A549 (cell line): ENCODE results near the gene CNTN4. TPM values are rescaled to one million over a fixed set of nuclear protein-coding genes. Genes with fewer than 3 reads are reported as not detected.
"Not testable (repeated sequence)": the region's sequence is repeated elsewhere in the genome, so short reads cannot be mapped to it uniquely, and the experiment has no call there.

Source experiments
- ATAC-seq, 2 experiments: fragments of 200-7000 bp in 1 of 2; fragments of >200 bp in 1 of 2; cut with Nextera tagmentation in 1 of 2; cut with Tn5 transposase in 1 of 2; 3 replicates each; pipeline versions ENCODE4 v1.8.0 to v1.9.1; 2018 to 2020; ENCODE audit warnings: mild to moderate bottlenecking in 1 of 2, moderate library complexity in 1 of 2
- CTCF ChIA-PET: fragments of 300-600 bp; sonication (Branson Sonifier 250); formaldehyde crosslinking; extraction: SDS; loops from one replicate; lab custom pipeline; 2021; ENCODE audit warnings: antibody characterized with exemption, inconsistent platforms; lab: Yijun Ruan, JAX
- POLR2A ChIA-PET: fragments of 350-600 bp; formaldehyde crosslinking; extraction: SDS; loops from one replicate; lab custom pipeline; 2021; ENCODE audit warnings: antibody characterized with exemption, inconsistent platforms; lab: Yijun Ruan, JAX
- DNase-seq, 2 experiments: peaks; one replicate each; pipeline versions ENCODE4 v3.0.0 to v3.0.0-alpha.2; 2011 to 2016; ENCODE audit warnings: low read depth in 1 of 2, low spot score in 1 of 2
- FAIRE-seq: peaks from 2 replicates; lab custom pipeline; 2011; peaks lifted over from hg19 to GRCh38; lab: Jason Lieb, UNC
- H3K27ac ChIP-seq, 2 experiments: fragments of >200 bp; sonication (Bioruptor Twin); formaldehyde crosslinking; 3 replicates each; pipeline ENCODE4 v1.5.1; 2016 to 2017
- H3K4me1 ChIP-seq: fragments of >200 bp; sonication (Bioruptor Twin); formaldehyde crosslinking; 3 replicates; pipeline ENCODE4 v1.6.1; 2016
- H3K4me2 ChIP-seq: fragments of >200 bp; sonication (Bioruptor Twin); formaldehyde crosslinking; 3 replicates; pipeline ENCODE4 v1.6.1; 2016
- H3K4me3 ChIP-seq: fragments of >200 bp; sonication (Bioruptor Twin); formaldehyde crosslinking; 3 replicates; pipeline ENCODE4 v1.5.1; 2016
- H3K9me3 ChIP-seq: fragments of >200 bp; sonication (Bioruptor Twin); formaldehyde crosslinking; 3 replicates; pipeline ENCODE4 v1.6.1; 2016
- EHF ChIP-seq: fragments of 250-450 bp; sonication (Bioruptor Pico); IDR thresholded peaks from 2 replicates; pipeline ENCODE4 v1.5.0; 2020; ENCODE audit warnings: mild to moderate bottlenecking
- EHMT2 ChIP-seq: fragments of 200-600 bp; sonication (generic); IDR thresholded peaks from 2 replicates; pipeline ENCODE4 v1.6.1; 2016; ENCODE audit warnings: antibody characterized with exemption, low read depth, mild to moderate bottlenecking, moderate library complexity
- FOSB ChIP-seq: fragments of 250-450 bp; sonication (Bioruptor Pico); IDR thresholded peaks from 2 replicates; pipeline ENCODE4 v1.5.0; 2020; ENCODE audit warnings: mild to moderate bottlenecking, moderate library complexity
- GATA3 ChIP-seq: IDR thresholded peaks from 2 replicates; pipeline ENCODE4 v1.6.1; 2012; ENCODE audit warnings: borderline replicate concordance
- HDAC2 ChIP-seq: fragments of 200-600 bp; sonication (generic); IDR thresholded peaks from 2 replicates; pipeline ENCODE4 v1.6.1; 2016
- JUN ChIP-seq, 2 experiments: fragments of >200 bp; sonication (Bioruptor Twin); formaldehyde crosslinking; IDR thresholded peaks; 2 replicates in 1 of 2; 3 replicates in 1 of 2; pipeline ENCODE4 v1.6.1; 2016 to 2017
- POLR2AphosphoS2 ChIP-seq: conservative IDR thresholded peaks from 2 replicates; pipeline ENCODE4 v1.6.1; 2012; ENCODE audit warnings: low read length, improper control_type of control experiment, inconsistent platforms
- RFX5 ChIP-seq: fragments of 450-650 bp; IDR thresholded peaks from 2 replicates; pipeline ENCODE4 v1.7.1; 2014; ENCODE audit warnings: antibody characterized with exemption, mild to moderate bottlenecking, moderate library complexity
- SMC3 ChIP-seq: fragments of >200 bp; sonication (Bioruptor Twin); formaldehyde crosslinking; IDR thresholded peaks from 3 replicates; pipeline ENCODE4 v1.6.1; 2018; ENCODE audit warnings: inconsistent platforms
- TP53 ChIP-seq: fragments of 250-450 bp; sonication (Bioruptor Pico); IDR thresholded peaks from 2 replicates; pipeline ENCODE4 v1.5.0; 2021; ENCODE audit warnings: mild to moderate bottlenecking, moderate library complexity
- ZNF302 ChIP-seq: fragments of 250-450 bp; sonication (Bioruptor Pico); IDR thresholded peaks from 2 replicates; pipeline ENCODE4 v1.9.0; 2021; ENCODE audit warnings: inconsistent platforms, mild to moderate bottlenecking, moderate library complexity
- ZSCAN20 ChIP-seq: fragments of 250-450 bp; sonication (Bioruptor Pico); IDR thresholded peaks from 2 replicates; pipeline ENCODE4 v1.8.0; 2022; ENCODE audit warnings: mild to moderate bottlenecking, moderate library complexity
- WGBS: methylation state at CpG from one replicate; pipeline ENCODE4 v1.1.6; 2017; ENCODE audit errors: missing lambda C conversion rate; 5-methylcytosine and 5-hydroxymethylcytosine counted together
- polyA plus RNA-seq, 4 experiments: library from polyadenylated mRNA; depleted of rRNA in 3 of 4; stranded (reverse); fragments of >200 nt; fragmentation: RNase III in 1 of 4; extraction: RNeasy Plus Mini Kit Qiagen cat#74134 plus additional on column Dnase treatment in 1 of 4; gene quantifications; 2 replicates in 3 of 4; 3 replicates in 1 of 4; pipeline ENCODE4 v1.2.3, GENCODE V29; 2011 to 2017
- TF ChIP-seq, protein P1 (sequence below): fragments of 250-450 bp; sonication (Bioruptor Pico); IDR thresholded peaks from 2 replicates; pipeline ENCODE4 v1.5.0; 2020; ENCODE audit warnings: low read depth, mild to moderate bottlenecking, moderate library complexity
- TF ChIP-seq, protein P2 (sequence below): fragments of 150-350 bp; IDR thresholded peaks from 2 replicates; pipeline ENCODE4 v1.6.1; 2014; ENCODE audit warnings: low read depth, mild to moderate bottlenecking, low read length
- TF ChIP-seq, protein P3 (sequence below): IDR thresholded peaks from 2 replicates; pipeline ENCODE4 v1.6.1; 2012; ENCODE audit warnings: low read depth, borderline replicate concordance
- TF ChIP-seq, protein P4 (sequence below): fragments of >200 bp; sonication (Bioruptor Twin); formaldehyde crosslinking; IDR thresholded peaks from 2 replicates; pipeline ENCODE4 v1.6.1; 2016
- TF ChIP-seq, protein P5 (sequence below): fragments of 250-450 bp; sonication (Bioruptor Pico); IDR thresholded peaks from 2 replicates; pipeline ENCODE4 v1.5.0; 2021; ENCODE audit warnings: mild to moderate bottlenecking, moderate library complexity, borderline replicate concordance
- TF ChIP-seq, protein P6 (sequence below): fragments of >200 bp; sonication (Bioruptor Twin); formaldehyde crosslinking; IDR thresholded peaks from 3 replicates; pipeline ENCODE4 v1.5.1; 2016

Gene CNTN4
- polyA plus RNA-seq, 2 of the 4 experiments (the other 2 are of a cell fraction): 0.03 TPM; not detected in 1

DNA sequence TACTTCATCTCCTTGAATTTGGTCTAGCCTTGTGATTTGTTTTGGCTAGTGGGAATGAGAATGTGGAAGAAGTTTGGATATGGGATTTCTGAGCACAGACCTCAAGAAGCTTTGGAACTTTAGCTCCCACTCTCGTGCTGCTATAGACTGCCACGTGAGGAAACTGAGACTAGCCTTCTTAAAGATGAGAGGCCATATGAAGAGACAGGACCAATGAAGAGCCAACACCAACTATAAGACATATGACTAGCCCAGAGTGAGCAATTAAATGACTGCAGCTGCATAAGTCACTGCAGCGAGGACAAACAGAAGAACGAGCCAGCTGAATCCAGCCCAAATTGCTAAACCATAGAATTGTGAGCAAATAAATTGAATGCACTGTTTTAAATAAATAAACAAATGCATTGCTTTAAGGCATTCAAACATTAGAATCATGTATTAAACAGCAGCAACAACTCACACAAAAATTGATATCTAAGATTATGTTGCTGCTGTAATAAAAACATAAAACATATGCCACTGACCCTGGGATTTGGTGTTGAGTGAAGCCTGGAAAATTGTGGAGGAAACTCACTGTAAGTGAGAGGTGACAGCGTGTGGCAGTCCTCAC is 15.7 kb upstream of the CNTN4 start:
- ChIA-PET CTCF (no interaction called here), POLR2A (no interaction called here)
- H3K9me3 ChIP-seq: no peaks in the 10 kb centered on the region; the same call in 2 of the 3 replicates
- H3K4me3 ChIP-seq: no peak overlapping the region
- H3K4me1 ChIP-seq: no peaks in the 10 kb centered on the region
- 3% methylated on average over 5 of the region's 5 CpGs for WGBS
- TF ChIP-seq RFX5 (no peak), ZSCAN20 (no peak), ZNF302 (CRISPR knock-in tag) (no peak), FOSB (CRISPR knock-in tag) (no peak), GATA3 (no peak)
- TF ChIP-seq, protein P1, sequence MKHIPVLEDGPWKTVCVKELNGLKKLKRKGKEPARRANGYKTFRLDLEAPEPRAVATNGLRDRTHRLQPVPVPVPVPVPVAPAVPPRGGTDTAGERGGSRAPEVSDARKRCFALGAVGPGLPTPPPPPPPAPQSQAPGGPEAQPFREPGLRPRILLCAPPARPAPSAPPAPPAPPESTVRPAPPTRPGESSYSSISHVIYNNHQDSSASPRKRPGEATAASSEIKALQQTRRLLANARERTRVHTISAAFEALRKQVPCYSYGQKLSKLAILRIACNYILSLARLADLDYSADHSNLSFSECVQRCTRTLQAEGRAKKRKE (CRISPR knock-in tag): no peak
- TF ChIP-seq, protein P2, sequence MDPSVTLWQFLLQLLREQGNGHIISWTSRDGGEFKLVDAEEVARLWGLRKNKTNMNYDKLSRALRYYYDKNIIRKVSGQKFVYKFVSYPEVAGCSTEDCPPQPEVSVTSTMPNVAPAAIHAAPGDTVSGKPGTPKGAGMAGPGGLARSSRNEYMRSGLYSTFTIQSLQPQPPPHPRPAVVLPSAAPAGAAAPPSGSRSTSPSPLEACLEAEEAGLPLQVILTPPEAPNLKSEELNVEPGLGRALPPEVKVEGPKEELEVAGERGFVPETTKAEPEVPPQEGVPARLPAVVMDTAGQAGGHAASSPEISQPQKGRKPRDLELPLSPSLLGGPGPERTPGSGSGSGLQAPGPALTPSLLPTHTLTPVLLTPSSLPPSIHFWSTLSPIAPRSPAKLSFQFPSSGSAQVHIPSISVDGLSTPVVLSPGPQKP: no peak
- TF ChIP-seq, protein P3, sequence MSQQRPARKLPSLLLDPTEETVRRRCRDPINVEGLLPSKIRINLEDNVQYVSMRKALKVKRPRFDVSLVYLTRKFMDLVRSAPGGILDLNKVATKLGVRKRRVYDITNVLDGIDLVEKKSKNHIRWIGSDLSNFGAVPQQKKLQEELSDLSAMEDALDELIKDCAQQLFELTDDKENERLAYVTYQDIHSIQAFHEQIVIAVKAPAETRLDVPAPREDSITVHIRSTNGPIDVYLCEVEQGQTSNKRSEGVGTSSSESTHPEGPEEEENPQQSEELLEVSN: no peak
- H3K27ac ChIP-seq: no peak overlapping the region
- H3K4me2 ChIP-seq: no peak overlapping the region
- DNase-seq: no peak
- FAIRE-seq: no peak
- ATAC-seq: no peak

DNA sequence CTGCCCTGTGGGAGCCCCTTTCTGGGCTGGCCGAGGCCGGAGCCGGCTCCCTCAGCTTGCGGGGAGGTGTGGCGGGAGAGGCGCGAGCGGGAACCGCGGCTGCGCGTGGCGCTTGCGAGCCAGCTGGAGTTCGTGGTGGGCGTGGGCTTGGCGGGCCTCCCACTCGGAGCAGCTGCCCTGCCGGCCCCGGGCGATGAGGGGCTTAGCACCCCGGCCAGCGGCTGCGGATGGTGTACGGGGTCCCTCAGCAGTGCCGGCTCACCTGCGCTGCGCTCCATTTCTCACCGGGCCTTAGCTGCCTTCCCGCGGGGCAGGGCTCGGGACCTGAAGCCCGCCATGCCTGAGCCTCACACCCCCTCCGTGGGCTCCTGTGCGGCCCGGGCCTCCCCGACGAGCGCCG is 15.1 kb upstream of the CNTN4 start:
- 67% methylated on average over 36 of the region's 40 CpGs for WGBS

DNA sequence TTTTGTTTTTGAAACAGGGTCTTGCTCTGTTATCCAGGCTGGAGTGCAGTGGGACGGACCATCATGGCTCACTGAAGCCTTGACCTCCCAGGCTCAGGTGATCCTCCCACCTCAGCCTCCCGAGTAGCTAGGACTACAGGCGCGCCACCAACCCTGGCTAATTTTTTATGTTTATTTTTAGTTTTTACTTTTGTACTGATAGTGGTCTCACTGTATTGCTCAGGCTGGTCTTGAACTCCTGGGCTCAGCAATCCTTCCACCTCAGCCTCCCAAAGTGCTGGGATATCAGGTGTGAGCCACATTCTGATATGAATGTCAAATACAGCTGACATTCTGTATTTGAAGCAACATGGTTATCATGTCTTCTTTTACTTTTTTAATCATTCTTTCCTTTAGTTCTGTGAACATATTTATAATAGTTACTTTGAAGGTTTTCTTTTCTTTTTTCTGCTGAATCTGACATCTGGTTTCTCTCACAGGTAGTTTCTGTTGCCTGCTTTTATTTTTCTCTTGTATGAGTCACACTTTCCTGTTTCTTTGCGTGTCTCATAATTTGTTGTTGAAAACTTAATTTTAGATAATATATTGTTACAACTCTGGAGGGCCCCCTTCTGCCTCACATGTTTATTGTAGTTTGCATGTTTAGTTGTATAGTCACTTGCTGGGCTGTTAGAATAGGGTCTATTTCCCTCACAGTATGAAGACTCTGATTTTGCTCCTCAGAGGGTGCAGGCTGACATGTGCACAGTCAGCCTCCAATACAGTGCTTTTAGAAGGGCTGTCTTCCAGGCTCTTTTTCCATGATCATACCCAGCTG is 8.4 kb upstream of the CNTN4 start:
- ChIA-PET POLR2A (no interaction called here), CTCF (no interaction called here)
- TF ChIP-seq POLR2AphosphoS2: no peak
- no peak for TF ChIP-seq JUN (IDR thresholded peaks at IDR 0.05)
- no peak for TF ChIP-seq EHF
- TF ChIP-seq, protein P4, sequence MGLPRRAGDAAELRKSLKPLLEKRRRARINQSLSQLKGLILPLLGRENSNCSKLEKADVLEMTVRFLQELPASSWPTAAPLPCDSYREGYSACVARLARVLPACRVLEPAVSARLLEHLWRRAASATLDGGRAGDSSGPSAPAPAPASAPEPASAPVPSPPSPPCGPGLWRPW: no peak
- TF ChIP-seq TP53 (CRISPR knock-in tag): no peak
- ATAC-seq (no peak), DNase-seq (no peak), FAIRE-seq (no peak)
- H3K4me2 ChIP-seq: no peak overlapping the region
- H3K4me3 ChIP-seq: no peak overlapping the region
- H3K4me1 ChIP-seq: no peaks in the 10 kb centered on the region
- H3K27ac ChIP-seq: no peak overlapping the region
- 44% methylated on average over 5 of the region's 5 CpGs for WGBS
- no peaks in the 10 kb centered on the region; the same call in 2 of the 3 replicates for H3K9me3 ChIP-seq

More for the DNA sequence above, 15.1 kb upstream of the CNTN4 start:
- H3K4me3 ChIP-seq, POLR2A ChIA-PET, FAIRE-seq, H3K4me1 ChIP-seq, DNase-seq, H3K27ac ChIP-seq, CTCF ChIA-PET, H3K4me2 ChIP-seq, ATAC-seq, H3K9me3 ChIP-seq: not testable (repeated sequence)

DNA sequence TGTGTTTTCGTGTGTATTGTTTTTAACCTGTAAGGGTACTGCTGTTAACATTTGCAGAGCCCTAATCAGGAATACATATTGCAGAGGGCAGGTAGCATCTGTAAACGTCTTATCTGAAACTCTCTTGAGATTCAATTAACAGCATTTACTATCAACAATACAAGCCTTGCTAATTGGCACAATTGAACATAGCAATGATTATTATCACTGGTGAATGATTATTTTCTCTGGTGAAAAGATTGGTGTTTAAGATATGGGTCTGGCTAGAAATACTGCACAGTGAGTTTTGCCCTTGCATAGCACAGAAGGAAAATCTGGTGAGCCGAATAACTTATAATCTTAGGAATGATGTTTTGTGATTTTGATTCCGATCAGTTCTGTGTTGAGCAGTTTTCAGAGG is 5.9 kb upstream of the CNTN4 start:
- WGBS: 9% methylated on average over 4 of the region's 4 CpGs
- Histone ChIP-seq H3K9me3 (no peaks in the 10 kb centered on the region), H3K4me2 (no peak overlapping the region), H3K4me1 (no peaks in the 10 kb centered on the region), H3K27ac (no peak overlapping the region), H3K4me3 (no peak overlapping the region)
- CTCF ChIA-PET: no interaction called here
- POLR2A ChIA-PET: no interaction called here
- FAIRE-seq (no peak), DNase-seq (no peak), ATAC-seq (no peak)
- TF ChIP-seq EHMT2: no peak
- TF ChIP-seq, protein P5, sequence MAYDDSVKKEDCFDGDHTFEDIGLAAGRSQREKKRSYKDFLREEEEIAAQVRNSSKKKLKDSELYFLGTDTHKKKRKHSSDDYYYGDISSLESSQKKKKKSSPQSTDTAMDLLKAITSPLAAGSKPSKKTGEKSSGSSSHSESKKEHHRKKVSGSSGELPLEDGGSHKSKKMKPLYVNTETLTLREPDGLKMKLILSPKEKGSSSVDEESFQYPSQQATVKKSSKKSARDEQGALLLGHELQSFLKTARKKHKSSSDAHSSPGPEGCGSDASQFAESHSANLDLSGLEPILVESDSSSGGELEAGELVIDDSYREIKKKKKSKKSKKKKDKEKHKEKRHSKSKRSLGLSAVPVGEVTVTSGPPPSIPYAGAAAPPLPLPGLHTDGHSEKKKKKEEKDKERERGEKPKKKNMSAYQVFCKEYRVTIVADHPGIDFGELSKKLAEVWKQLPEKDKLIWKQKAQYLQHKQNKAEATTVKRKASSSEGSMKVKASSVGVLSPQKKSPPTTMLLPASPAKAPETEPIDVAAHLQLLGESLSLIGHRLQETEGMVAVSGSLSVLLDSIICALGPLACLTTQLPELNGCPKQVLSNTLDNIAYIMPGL (CRISPR knock-in tag): no peak
- TF ChIP-seq, protein P1 (CRISPR knock-in tag): no peak
- TF ChIP-seq SMC3: no peak
- no peak for TF ChIP-seq HDAC2
- TF ChIP-seq, protein P6, sequence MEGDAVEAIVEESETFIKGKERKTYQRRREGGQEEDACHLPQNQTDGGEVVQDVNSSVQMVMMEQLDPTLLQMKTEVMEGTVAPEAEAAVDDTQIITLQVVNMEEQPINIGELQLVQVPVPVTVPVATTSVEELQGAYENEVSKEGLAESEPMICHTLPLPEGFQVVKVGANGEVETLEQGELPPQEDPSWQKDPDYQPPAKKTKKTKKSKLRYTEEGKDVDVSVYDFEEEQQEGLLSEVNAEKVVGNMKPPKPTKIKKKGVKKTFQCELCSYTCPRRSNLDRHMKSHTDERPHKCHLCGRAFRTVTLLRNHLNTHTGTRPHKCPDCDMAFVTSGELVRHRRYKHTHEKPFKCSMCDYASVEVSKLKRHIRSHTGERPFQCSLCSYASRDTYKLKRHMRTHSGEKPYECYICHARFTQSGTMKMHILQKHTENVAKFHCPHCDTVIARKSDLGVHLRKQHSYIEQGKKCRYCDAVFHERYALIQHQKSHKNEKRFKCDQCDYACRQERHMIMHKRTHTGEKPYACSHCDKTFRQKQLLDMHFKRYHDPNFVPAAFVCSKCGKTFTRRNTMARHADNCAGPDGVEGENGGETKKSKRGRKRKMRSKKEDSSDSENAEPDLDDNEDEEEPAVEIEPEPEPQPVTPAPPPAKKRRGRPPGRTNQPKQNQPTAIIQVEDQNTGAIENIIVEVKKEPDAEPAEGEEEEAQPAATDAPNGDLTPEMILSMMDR: no peak
